HEK293T (cell line): Measurements from ENCODE around the gene NEURL1.

Experiments
- BHLHE40 ChIP-seq: fragments of 450-650 bp; IDR thresholded peaks from 2 replicates; pipeline ENCODE4 v1.6.1; 2016; ENCODE audit warnings: mild to moderate bottlenecking, moderate library complexity, borderline replicate concordance
- ELF4 ChIP-seq: fragments of 450-650 bp; IDR thresholded peaks from 2 replicates; pipeline ENCODE4 v1.6.1; 2017; ENCODE audit warnings: antibody characterized with exemption
- FOXA1 ChIP-seq: fragments of 450-650 bp; IDR thresholded peaks from 2 replicates; pipeline ENCODE4 v1.6.1; 2016; ENCODE audit warnings: mild to moderate bottlenecking
- FOXK2 ChIP-seq: fragments of 450-650 bp; IDR thresholded peaks from 2 replicates; pipeline ENCODE4 v1.6.1; 2016; ENCODE audit warnings: mild to moderate bottlenecking
- FOXM1 ChIP-seq: fragments of 450-650 bp; IDR thresholded peaks from 2 replicates; pipeline ENCODE4 v1.6.1; 2017; ENCODE audit warnings: mild to moderate bottlenecking, borderline replicate concordance
- L3MBTL2 ChIP-seq: fragments of 450-650 bp; conservative IDR thresholded peaks from 2 replicates; pipeline ENCODE4 v1.6.1; 2016; ENCODE audit warnings: mild to moderate bottlenecking
- NFRKB ChIP-seq: fragments of 450-650 bp; IDR thresholded peaks from 2 replicates; pipeline ENCODE4 v1.6.1; 2016; ENCODE audit warnings: mild to moderate bottlenecking, moderate library complexity
- PKNOX1 ChIP-seq: fragments of 450-650 bp; IDR thresholded peaks from 2 replicates; pipeline ENCODE4 v1.6.1; 2016
- SP1 ChIP-seq: fragments of 450-650 bp; IDR thresholded peaks from 2 replicates; pipeline ENCODE4 v1.6.1; 2017
- SUZ12 ChIP-seq: fragments of 450-650 bp; IDR thresholded peaks from 2 replicates; pipeline ENCODE4 v1.6.1; 2016; ENCODE audit warnings: mild to moderate bottlenecking
- TARDBP ChIP-seq: fragments of 450-650 bp; IDR thresholded peaks from 2 replicates; pipeline ENCODE4 v1.6.1; 2016

- TF ChIP-seq FOXK2 = no peak
- no peak for TF ChIP-seq SP1
- no peak for TF ChIP-seq SUZ12
- TF ChIP-seq L3MBTL2 = no peak
- no peak for TF ChIP-seq FOXM1
- no peak for TF ChIP-seq NFRKB
- no peak for TF ChIP-seq BHLHE40
- TF ChIP-seq TARDBP = no peak
- no peak for TF ChIP-seq PKNOX1
- TF ChIP-seq ELF4 = no peak
- TF ChIP-seq FOXA1 = no peak
Observed at GRCh38 chr10:103610921-103611511, 117.5 kb downstream of the NEURL1 start.
